Neural cell (in vitro differentiated cells): ENCODE measurements around the gene ACTN4.

Experiments used
- RAD21 ChIP-seq: fragments of 450-650 bp; conservative IDR thresholded peaks from 2 replicates; pipeline ENCODE4 v1.6.1; 2014; ENCODE audit warnings: antibody characterized with exemption, mild to moderate bottlenecking, moderate library complexity
- TAF1 ChIP-seq: IDR thresholded peaks from 2 replicates; pipeline ENCODE4 v1.6.1; 2012; ENCODE audit warnings: low read depth

DNA sequence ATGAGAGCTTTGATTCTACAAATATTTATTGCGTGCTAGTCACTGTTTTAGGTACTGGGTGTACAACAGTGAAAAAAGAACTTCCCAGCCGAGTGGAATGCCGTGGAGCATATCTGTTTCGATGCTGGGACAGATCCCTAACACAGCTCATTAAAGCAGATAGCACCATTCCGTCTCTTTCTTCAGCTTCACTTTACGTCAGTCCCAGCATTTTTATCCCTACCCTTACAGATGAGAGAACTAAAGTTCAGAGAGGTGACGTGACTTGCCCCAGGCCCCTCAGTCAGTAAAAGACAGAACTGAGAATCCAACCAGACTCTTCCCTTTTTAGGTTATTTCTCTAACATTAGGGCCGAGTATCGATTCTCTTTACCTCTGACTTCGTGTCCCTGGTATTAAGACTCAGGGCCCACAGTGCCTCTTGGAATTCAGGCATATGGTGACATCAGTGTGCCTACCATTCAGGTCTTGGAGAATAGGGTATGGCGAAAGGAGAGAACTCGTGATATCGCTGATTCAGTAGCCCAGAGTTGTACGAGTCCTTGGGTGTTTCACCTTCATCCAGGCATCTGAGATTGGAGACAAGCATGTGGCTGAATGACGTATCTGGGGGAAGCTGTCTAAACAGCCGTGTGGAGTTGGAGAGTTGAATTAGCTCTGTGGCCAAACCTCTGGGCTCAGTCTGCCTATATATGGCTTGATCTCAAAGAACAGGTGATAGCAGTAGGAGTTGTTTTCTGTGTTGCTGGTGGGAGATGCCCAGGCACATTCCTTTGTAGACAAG, 27.1 kb downstream of the ACTN4 start:
- no peak for TF ChIP-seq TAF1
- no peak for TF ChIP-seq RAD21
